Nephron progenitor cell (in vitro differentiated cells): ENCODE results near the gene TNRC6B.

Experiments
- DNase-seq: peaks from one replicate; pipeline ENCODE4 v3.0.0; 2021
- H3K27ac Mint-ChIP-seq: 2 replicates; pipeline ENCODE4 v1.8.0; 2021; ENCODE audit warnings: mild to moderate bottlenecking, moderate library complexity, mixed read lengths
- H3K27me3 Mint-ChIP-seq: 2 replicates; pipeline ENCODE4 v1.8.0; 2021; ENCODE audit warnings: mild to moderate bottlenecking, low read depth, mixed read lengths; ENCODE audit not compliant: poor library complexity
- H3K36me3 Mint-ChIP-seq: 2 replicates; pipeline ENCODE4 v1.8.0; 2021; ENCODE audit warnings: low read depth, mixed read lengths
- H3K4me1 Mint-ChIP-seq: 2 replicates; pipeline ENCODE4 v1.8.0; 2021; ENCODE audit warnings: mixed read lengths
- H3K4me3 Mint-ChIP-seq: 2 replicates; pipeline ENCODE4 v1.8.0; 2021; ENCODE audit warnings: mild to moderate bottlenecking, moderate library complexity, mixed read lengths
- H3K9me3 Mint-ChIP-seq: 2 replicates; pipeline ENCODE4 v1.8.0; 2021; ENCODE audit warnings: mild to moderate bottlenecking, moderate library complexity, mixed read lengths
- TF ChIP-seq, protein P1 (sequence below): fragments of 200-600 bp; sonication (generic); IDR thresholded peaks from 2 replicates; pipeline ENCODE4 v1.5.0; 2021; ENCODE audit warnings: antibody characterized with exemption

TNRC6B gene

DNA sequence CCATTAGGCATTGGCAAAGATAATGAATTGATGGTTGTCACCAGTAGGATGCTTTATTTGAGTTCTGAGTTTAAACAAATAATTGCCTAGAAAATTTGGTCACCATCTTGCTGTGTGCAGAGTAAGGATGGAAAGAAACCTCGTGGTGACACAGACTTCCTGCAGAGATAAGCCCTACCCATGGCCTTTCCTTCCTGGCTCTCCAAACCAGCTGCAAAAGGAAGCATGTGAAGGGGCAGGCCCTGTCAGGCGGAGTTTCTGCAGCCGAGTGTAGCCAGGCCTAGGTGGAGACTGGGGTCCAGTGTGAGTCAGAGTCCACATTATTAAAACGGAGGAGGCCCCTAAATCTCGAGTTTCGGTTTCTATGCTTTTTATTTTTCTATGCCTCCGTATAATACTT lies 85.5 kb downstream of the TNRC6B start:
- Mint-ChIP-seq H3K27ac (no peak overlapping the region), H3K36me3 (peaks cover 76% of the 10 kb centered on the region)

DNA sequence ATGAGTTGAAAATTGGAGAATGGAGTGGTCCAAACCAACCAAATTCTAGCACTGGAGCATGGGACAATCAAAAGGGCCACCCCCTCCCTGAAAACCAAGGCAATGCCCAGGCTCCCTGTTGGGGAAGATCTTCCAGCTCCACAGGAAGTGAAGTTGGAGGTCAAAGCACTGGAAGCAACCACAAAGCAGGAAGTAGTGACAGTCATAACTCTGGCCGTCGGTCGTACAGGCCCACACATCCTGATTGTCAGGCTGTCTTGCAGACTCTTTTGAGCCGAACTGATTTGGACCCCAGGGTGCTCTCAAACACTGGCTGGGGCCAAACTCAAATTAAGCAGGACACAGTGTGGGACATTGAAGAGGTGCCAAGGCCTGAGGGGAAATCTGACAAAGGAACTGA lies 88.1 kb downstream of the TNRC6B start:
- Mint-ChIP-seq H3K27me3 (peaks cover 5% of the 10 kb centered on the region), H3K4me1 (no peaks in the 10 kb centered on the region), H3K27ac (peak overlapping the region; percentile 39), H3K9me3 (no peaks in the 10 kb centered on the region), H3K4me3 (no peak overlapping the region), H3K36me3 (peaks cover 81% of the 10 kb centered on the region)
- TF ChIP-seq, protein P1, sequence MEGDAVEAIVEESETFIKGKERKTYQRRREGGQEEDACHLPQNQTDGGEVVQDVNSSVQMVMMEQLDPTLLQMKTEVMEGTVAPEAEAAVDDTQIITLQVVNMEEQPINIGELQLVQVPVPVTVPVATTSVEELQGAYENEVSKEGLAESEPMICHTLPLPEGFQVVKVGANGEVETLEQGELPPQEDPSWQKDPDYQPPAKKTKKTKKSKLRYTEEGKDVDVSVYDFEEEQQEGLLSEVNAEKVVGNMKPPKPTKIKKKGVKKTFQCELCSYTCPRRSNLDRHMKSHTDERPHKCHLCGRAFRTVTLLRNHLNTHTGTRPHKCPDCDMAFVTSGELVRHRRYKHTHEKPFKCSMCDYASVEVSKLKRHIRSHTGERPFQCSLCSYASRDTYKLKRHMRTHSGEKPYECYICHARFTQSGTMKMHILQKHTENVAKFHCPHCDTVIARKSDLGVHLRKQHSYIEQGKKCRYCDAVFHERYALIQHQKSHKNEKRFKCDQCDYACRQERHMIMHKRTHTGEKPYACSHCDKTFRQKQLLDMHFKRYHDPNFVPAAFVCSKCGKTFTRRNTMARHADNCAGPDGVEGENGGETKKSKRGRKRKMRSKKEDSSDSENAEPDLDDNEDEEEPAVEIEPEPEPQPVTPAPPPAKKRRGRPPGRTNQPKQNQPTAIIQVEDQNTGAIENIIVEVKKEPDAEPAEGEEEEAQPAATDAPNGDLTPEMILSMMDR = no peak
- no peak for DNase-seq

More for the DNA sequence above, 85.5 kb downstream of the TNRC6B start:
- H3K9me3 Mint-ChIP-seq = no peaks in the 10 kb centered on the region
- TF ChIP-seq, protein P1 = no peak
- peaks cover 6% of the 10 kb centered on the region for H3K4me1 Mint-ChIP-seq
- peaks cover 5% of the 10 kb centered on the region for H3K27me3 Mint-ChIP-seq
- H3K4me3 Mint-ChIP-seq = no peak overlapping the region
- DNase-seq = no peak

DNA sequence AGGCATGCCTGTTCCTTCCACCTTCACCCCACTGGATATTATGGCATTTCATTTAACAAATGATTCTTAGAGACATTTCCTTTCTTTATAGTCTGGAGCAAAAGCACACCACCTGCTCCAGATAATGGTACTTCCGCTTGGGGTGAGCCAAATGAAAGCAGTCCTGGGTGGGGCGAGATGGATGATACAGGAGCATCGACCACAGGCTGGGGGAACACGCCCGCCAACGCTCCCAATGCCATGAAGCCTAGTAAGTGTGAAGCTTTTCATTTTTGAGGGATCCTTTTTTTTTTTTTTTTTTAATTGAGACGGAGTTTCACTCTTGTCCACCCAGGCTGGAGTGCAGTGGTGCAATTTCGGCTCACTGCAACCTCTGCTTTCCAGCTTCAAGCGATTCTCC lies 92.3 kb downstream of the TNRC6B start:
- Mint-ChIP-seq H3K27ac (no peak overlapping the region), H3K9me3 (no peaks in the 10 kb centered on the region), H3K36me3 (peaks cover 65% of the 10 kb centered on the region), H3K4me1 (peaks cover 17% of the 10 kb centered on the region), H3K27me3 (peaks cover 5% of the 10 kb centered on the region), H3K4me3 (no peak overlapping the region)
- DNase-seq = no peak
- TF ChIP-seq, protein P1 = no peak

DNA sequence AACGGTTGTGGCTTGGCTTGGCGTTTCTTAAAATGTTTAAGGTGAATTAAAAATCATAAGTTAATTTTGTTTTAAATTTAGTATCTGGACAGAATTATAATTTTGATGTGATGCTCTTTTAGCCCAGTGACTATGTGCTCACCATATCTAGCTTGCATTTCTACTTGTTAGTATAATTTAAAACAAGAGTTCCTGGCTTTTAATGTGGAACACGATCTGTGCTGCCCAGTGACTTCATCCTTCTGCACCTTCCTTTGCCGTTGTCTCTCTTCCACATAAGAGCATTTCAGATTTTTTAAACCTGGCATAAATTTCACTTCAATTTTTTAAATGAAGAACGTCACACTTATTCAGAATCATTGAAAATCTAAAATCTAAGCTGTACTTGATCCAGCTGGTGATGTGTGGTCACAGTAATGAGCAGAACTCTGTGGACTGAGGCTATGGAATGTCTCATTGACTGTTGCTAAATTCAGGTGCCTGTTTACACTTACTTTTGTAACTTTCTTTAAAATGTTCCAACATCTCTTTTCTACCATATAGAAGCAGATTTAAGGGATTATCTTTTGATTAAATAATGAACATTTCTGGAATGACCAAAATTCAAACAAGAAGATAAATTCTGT lies 93.1 kb downstream of the TNRC6B start:
- peaks cover 63% of the 10 kb centered on the region for H3K36me3 Mint-ChIP-seq
- no peak overlapping the region for H3K27ac Mint-ChIP-seq
- TF ChIP-seq, protein P1 = no peak
- peaks cover 17% of the 10 kb centered on the region for H3K4me1 Mint-ChIP-seq
- DNase-seq = no peak
- H3K4me3 Mint-ChIP-seq = no peak overlapping the region
- H3K27me3 Mint-ChIP-seq = peaks cover 2% of the 10 kb centered on the region
- no peaks in the 10 kb centered on the region for H3K9me3 Mint-ChIP-seq

DNA sequence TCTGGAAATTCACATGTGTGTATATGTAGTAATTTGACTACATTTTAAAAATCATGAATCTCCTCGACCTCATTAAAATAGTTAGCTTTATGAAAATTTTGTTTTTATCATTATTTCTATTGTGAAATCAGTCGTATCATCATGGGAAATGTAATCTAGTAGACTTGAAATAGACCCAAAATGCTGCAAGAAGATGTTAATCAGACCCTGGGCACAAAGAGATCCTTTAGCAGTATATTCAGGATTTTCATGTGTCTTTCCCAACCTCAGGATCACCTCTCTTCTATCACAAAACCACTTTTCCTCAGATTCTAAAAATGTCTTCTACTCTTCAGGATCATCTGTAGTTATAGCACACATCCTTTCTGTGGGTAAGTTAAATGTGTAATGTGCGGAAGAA lies 93.7 kb downstream of the TNRC6B start:
- no peak overlapping the region for H3K4me3 Mint-ChIP-seq
- H3K4me1 Mint-ChIP-seq = peaks cover 17% of the 10 kb centered on the region
- DNase-seq = no peak
- H3K36me3 Mint-ChIP-seq = peaks cover 61% of the 10 kb centered on the region
- no peaks in the 10 kb centered on the region for H3K27me3 Mint-ChIP-seq
- TF ChIP-seq, protein P1 = no peak
- H3K9me3 Mint-ChIP-seq = no peaks in the 10 kb centered on the region
- H3K27ac Mint-ChIP-seq = peak overlapping the region; percentile 48

DNA sequence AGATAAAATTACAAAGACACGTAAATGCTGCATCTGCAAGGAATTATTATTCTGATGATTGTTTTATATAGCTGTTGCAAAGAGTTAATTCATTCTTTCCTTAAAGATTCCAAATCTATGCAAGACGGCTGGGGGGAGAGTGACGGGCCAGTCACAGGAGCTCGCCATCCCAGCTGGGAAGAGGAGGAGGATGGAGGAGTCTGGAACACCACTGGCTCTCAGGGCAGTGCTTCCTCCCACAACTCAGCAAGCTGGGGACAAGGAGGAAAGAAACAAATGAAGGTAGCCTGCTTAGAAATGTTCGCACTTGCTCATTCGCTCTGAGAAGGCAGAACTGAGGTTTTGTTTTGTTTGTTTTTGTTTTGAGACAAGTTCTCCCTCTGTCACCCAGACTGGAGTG lies 95.6 kb downstream of the TNRC6B start:
- no peak overlapping the region for H3K4me3 Mint-ChIP-seq
- H3K27ac Mint-ChIP-seq = peak overlapping the region; percentile 96
- no peaks in the 10 kb centered on the region for H3K27me3 Mint-ChIP-seq
- TF ChIP-seq, protein P1 = no peak
- DNase-seq = no peak
- no peaks in the 10 kb centered on the region for H3K9me3 Mint-ChIP-seq
- H3K36me3 Mint-ChIP-seq = peaks cover 55% of the 10 kb centered on the region
- peaks cover 17% of the 10 kb centered on the region for H3K4me1 Mint-ChIP-seq
